Activated T-cell treated with anti-CD3 and anti-CD28 coated beads for 1 hour (primary cell): Measurements from ENCODE around the gene CDH12.

Experiments used
- DNase-seq: peaks from one replicate; pipeline ENCODE4 v3.0.0-alpha.2; 2020; ENCODE audit warnings: low read depth

Gene CDH12

GRCh38 chr5:22764736-22765135 is 88.4 kb downstream of the CDH12 start:
- no peak for DNase-seq

- DNase-seq = no peak
Measured at GRCh38 chr5:22757776-22758175, 95.4 kb downstream of the CDH12 start.

GRCh38 chr5:22754155-22754554 is 99.0 kb downstream of the CDH12 start:
- DNase-seq = no peak

- no peak for DNase-seq
Measured at GRCh38 chr5:22751536-22751935, 101.6 kb downstream of the CDH12 start.

GRCh38 chr5:22736443-22737003 is 116.6 kb downstream of the CDH12 start:
- DNase-seq = no peak

GRCh38 chr5:22734907-22735306 is 118.2 kb downstream of the CDH12 start:
- DNase-seq = no peak

GRCh38 chr5:22728610-22729009 is 124.5 kb downstream of the CDH12 start:
- no peak for DNase-seq

- no peak for DNase-seq
Measured at GRCh38 chr5:22722491-22722890, 130.7 kb downstream of the CDH12 start.

GRCh38 chr5:22722056-22722455 is 131.1 kb downstream of the CDH12 start:
- no peak for DNase-seq

GRCh38 chr5:22719842-22720241 is 133.3 kb downstream of the CDH12 start:
- no peak for DNase-seq

- no peak for DNase-seq
Measured at GRCh38 chr5:22710660-22711059, 142.5 kb downstream of the CDH12 start.

- DNase-seq = no peak
Measured at GRCh38 chr5:22709743-22710142, 143.4 kb downstream of the CDH12 start.

GRCh38 chr5:22708770-22709328 is 144.3 kb downstream of the CDH12 start:
- DNase-seq = no peak

GRCh38 chr5:22706901-22707300 is 146.2 kb downstream of the CDH12 start:
- DNase-seq = no peak

- DNase-seq = no peak
Measured at GRCh38 chr5:22699319-22699718, 153.8 kb downstream of the CDH12 start.

- no peak for DNase-seq
Measured at GRCh38 chr5:22693121-22693520, 160.0 kb downstream of the CDH12 start.

GRCh38 chr5:22683050-22683449 is 170.1 kb downstream of the CDH12 start:
- no peak for DNase-seq

- DNase-seq = no peak
Measured at GRCh38 chr5:22678886-22679285, 174.3 kb downstream of the CDH12 start.

GRCh38 chr5:22673131-22673530 is 180.0 kb downstream of the CDH12 start:
- DNase-seq = no peak

- no peak for DNase-seq
Measured at GRCh38 chr5:22669345-22669744, 183.8 kb downstream of the CDH12 start.

- no peak for DNase-seq
Measured at GRCh38 chr5:22665801-22666200, 187.3 kb downstream of the CDH12 start.

- no peak for DNase-seq
Measured at GRCh38 chr5:22663134-22663533, 190.0 kb downstream of the CDH12 start.

GRCh38 chr5:22662391-22662790 is 190.8 kb downstream of the CDH12 start:
- DNase-seq = no peak

- no peak for DNase-seq
Measured at GRCh38 chr5:22651355-22651754, 201.8 kb downstream of the CDH12 start.
